HEK293 (cell line): ENCODE data around the gene PWWP2B.

Experiments
- PATZ1 ChIP-seq: fragments of 450-650 bp; formaldehyde crosslinking; IDR thresholded peaks from 2 replicates; pipeline ENCODE4 v1.5.1; 2016; ENCODE audit warnings: missing biosample characterization, missing genetic modification characterization
- TCF7L2 ChIP-seq: IDR thresholded peaks from 2 replicates; pipeline ENCODE4 v1.6.1; 2011; ENCODE audit warnings: low read depth, mild to moderate bottlenecking, inconsistent platforms, low read length, moderate library complexity, borderline replicate concordance
- YY1 ChIP-seq: fragments of 450-650 bp; formaldehyde crosslinking; IDR thresholded peaks from 2 replicates; pipeline ENCODE4 v1.5.1; 2018; ENCODE audit warnings: missing biosample characterization, missing genetic modification characterization
- ZNF510 ChIP-seq: fragments of 450-650 bp; formaldehyde crosslinking; IDR thresholded peaks from 2 replicates; pipeline ENCODE4 v1.5.1; 2018; ENCODE audit warnings: mild to moderate bottlenecking, missing genetic modification characterization, missing biosample characterization; ENCODE audit not compliant: insufficient replicate concordance
- ZNF629 ChIP-seq: fragments of 450-650 bp; formaldehyde crosslinking; IDR thresholded peaks from 2 replicates; pipeline ENCODE4 v1.5.1; 2017; ENCODE audit warnings: missing biosample characterization, missing genetic modification characterization
- TF ChIP-seq, protein P1 (sequence below): fragments of 450-650 bp; formaldehyde crosslinking; IDR thresholded peaks from 2 replicates; pipeline ENCODE4 v1.5.1; 2016; ENCODE audit warnings: missing biosample characterization, missing genetic modification characterization
- TF ChIP-seq, protein P2 (sequence below): fragments of 450-650 bp; IDR thresholded peaks from 2 replicates; pipeline ENCODE4 v1.5.1; 2018; ENCODE audit warnings: missing biosample characterization, mild to moderate bottlenecking, missing genetic modification characterization

- no peak for TF ChIP-seq ZNF510 (tag by site-specific recombination)
- no peak for TF ChIP-seq TCF7L2
- TF ChIP-seq, protein P1, sequence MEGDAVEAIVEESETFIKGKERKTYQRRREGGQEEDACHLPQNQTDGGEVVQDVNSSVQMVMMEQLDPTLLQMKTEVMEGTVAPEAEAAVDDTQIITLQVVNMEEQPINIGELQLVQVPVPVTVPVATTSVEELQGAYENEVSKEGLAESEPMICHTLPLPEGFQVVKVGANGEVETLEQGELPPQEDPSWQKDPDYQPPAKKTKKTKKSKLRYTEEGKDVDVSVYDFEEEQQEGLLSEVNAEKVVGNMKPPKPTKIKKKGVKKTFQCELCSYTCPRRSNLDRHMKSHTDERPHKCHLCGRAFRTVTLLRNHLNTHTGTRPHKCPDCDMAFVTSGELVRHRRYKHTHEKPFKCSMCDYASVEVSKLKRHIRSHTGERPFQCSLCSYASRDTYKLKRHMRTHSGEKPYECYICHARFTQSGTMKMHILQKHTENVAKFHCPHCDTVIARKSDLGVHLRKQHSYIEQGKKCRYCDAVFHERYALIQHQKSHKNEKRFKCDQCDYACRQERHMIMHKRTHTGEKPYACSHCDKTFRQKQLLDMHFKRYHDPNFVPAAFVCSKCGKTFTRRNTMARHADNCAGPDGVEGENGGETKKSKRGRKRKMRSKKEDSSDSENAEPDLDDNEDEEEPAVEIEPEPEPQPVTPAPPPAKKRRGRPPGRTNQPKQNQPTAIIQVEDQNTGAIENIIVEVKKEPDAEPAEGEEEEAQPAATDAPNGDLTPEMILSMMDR (tag by site-specific recombination) = no peak
- no peak for TF ChIP-seq YY1 (tag by site-specific recombination)
- TF ChIP-seq, protein P2, sequence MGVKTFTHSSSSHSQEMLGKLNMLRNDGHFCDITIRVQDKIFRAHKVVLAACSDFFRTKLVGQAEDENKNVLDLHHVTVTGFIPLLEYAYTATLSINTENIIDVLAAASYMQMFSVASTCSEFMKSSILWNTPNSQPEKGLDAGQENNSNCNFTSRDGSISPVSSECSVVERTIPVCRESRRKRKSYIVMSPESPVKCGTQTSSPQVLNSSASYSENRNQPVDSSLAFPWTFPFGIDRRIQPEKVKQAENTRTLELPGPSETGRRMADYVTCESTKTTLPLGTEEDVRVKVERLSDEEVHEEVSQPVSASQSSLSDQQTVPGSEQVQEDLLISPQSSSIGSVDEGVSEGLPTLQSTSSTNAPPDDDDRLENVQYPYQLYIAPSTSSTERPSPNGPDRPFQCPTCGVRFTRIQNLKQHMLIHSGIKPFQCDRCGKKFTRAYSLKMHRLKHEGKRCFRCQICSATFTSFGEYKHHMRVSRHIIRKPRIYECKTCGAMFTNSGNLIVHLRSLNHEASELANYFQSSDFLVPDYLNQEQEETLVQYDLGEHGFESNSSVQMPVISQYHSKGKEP = no peak
- TF ChIP-seq PATZ1 (tag by site-specific recombination) = no peak
- no peak for TF ChIP-seq ZNF629
These were observed 33.9 kb downstream of the PWWP2B start for GRCh38 chr10:132430861-132431271.
